K562 (cell line): ENCODE results near the gene NFATC3. TPM values are rescaled to one million over a fixed set of nuclear protein-coding genes. Genes with fewer than 3 reads are reported as not detected.

Experiments
- ARID1B ChIP-seq: fragments of 450-650 bp; IDR thresholded peaks from 2 replicates; pipeline ENCODE4 v1.6.1; 2016; ENCODE audit warnings: antibody characterized with exemption, mild to moderate bottlenecking, inconsistent platforms
- EGR1 ChIP-seq: fragments of 450-650 bp; conservative IDR thresholded peaks from 2 replicates; pipeline ENCODE4 v1.6.1; 2017; ENCODE audit warnings: mild to moderate bottlenecking
- ELF1 ChIP-seq: fragments of 200-800 bp; sonication (Bioruptor generic); IDR thresholded peaks from 2 replicates; pipeline ENCODE4 v1.6.1; 2016; ENCODE audit warnings: missing genetic modification characterization, missing compliant biosample characterization
- FOXP1 ChIP-seq: sonication (generic); formaldehyde crosslinking; IDR thresholded peaks from 2 replicates; pipeline ENCODE4 v1.8.0; 2022; ENCODE audit warnings: mild to moderate bottlenecking, missing genetic modification reagents
- HDGF ChIP-seq: fragments of 450-650 bp; IDR thresholded peaks from 2 replicates; pipeline ENCODE4 v1.6.1; 2016
- LCOR ChIP-seq: sonication (generic); formaldehyde crosslinking; IDR thresholded peaks from 2 replicates; pipeline ENCODE4 v1.8.0; 2022; ENCODE audit warnings: mild to moderate bottlenecking, missing genetic modification reagents
- NONO ChIP-seq, 2 experiments: fragments of 200-400 bp in 1 of 2; fragments of 450-650 bp in 1 of 2; formaldehyde crosslinking in 1 of 2; IDR thresholded peaks; 2 replicates each; pipeline ENCODE4 v1.6.1; 2017; ENCODE audit warnings: low read depth in 2 of 2, mild to moderate bottlenecking in 2 of 2, moderate library complexity in 2 of 2, low read length in 1 of 2
- RBM15 ChIP-seq: fragments of 200-400 bp; formaldehyde crosslinking; IDR thresholded peaks from 2 replicates; pipeline ENCODE4 v1.6.1; 2018; ENCODE audit warnings: mild to moderate bottlenecking, low read length, moderate library complexity; ENCODE audit not compliant: insufficient read depth
- RBM22 ChIP-seq: fragments of 200-400 bp; formaldehyde crosslinking; IDR thresholded peaks from 2 replicates; pipeline ENCODE4 v1.6.1; 2018; ENCODE audit warnings: low read length, low read depth; ENCODE audit not compliant: poor library complexity, severe bottlenecking
- RCOR1 ChIP-seq, 2 experiments: IDR thresholded peaks; 2 replicates each; pipeline ENCODE4 v1.6.1; 2012; ENCODE audit warnings: low read depth in 2 of 2, low read length in 2 of 2, borderline replicate concordance in 1 of 2, improper control_type of control experiment in 1 of 2
- SMARCE1 ChIP-seq: fragments of 450-650 bp; IDR thresholded peaks from 2 replicates; pipeline ENCODE4 v1.7.1; 2016; ENCODE audit warnings: mild to moderate bottlenecking
- SRSF3 ChIP-seq: fragments of 200-400 bp; formaldehyde crosslinking; IDR thresholded peaks from 2 replicates; pipeline ENCODE4 v1.6.1; 2016; ENCODE audit warnings: mild to moderate bottlenecking, low read length, moderate library complexity; ENCODE audit not compliant: insufficient read depth
- TBP ChIP-seq: optimal IDR thresholded peaks from 2 replicates; pipeline ENCODE3; 2011; ENCODE audit warnings: low read depth, low read length, improper control_type of control experiment
- TCF7 ChIP-seq: sonication (generic); IDR thresholded peaks from 2 replicates; pipeline ENCODE4 v1.6.1; 2016; ENCODE audit warnings: antibody characterized with exemption, borderline replicate concordance
- THAP7 ChIP-seq: fragments of 250-450 bp; sonication (Bioruptor Pico); IDR thresholded peaks from 2 replicates; pipeline ENCODE4 v1.5.0; 2021
- WHSC1 ChIP-seq: IDR thresholded peaks from one replicate; pipeline ENCODE4 v1.6.1; 2012; ENCODE audit warnings: low read length, control low read depth, inconsistent platforms
- XRCC4 ChIP-seq: IDR thresholded peaks from one replicate; pipeline ENCODE4 v1.6.1; 2011; ENCODE audit not compliant: insufficient read depth, insufficient read length; ENCODE audit errors: extremely low read depth
- ZNF407 ChIP-seq: fragments of 450-650 bp; IDR thresholded peaks from 2 replicates; pipeline ENCODE4 v1.6.1; 2016; ENCODE audit warnings: low read depth
- polyA plus RNA-seq, 8 experiments: library from polyadenylated mRNA; depleted of rRNA in 4 of 8; stranded (reverse) in 5 of 8; unstranded in 3 of 8; fragments of >200 nt; fragmentation: Nextera tagmentation in 2 of 8; fragmentation: Illumina TruSeq in 1 of 8; extraction: Ambion mirVana in 2 of 8; extraction: Trizol in 1 of 8; gene quantifications; 2 replicates each; pipeline versions ENCODE4 v1.2.1 to v1.2.3, GENCODE V29; 2011 to 2014; ENCODE audit warnings: inconsistent platforms in 1 of 8, missing spikeins in 1 of 8
- total RNA-seq, 7 experiments: library from RNA; depleted of rRNA in 6 of 7; stranded (reverse); fragments of >200 nt in 6 of 7; fragmentation: Illumina TruSeq in 2 of 7; extraction: Trizol in 2 of 7; gene quantifications; 2 replicates each; pipeline versions ENCODE4 v1.2.1 to v1.2.3, GENCODE V29; 2011 to 2021; ENCODE audit warnings: low replicate concordance in 1 of 7

NFATC3 gene
- total and polyA plus RNA-seq, 9 of the 15 experiments (the other 6 are each of a cell fraction or from before 2014, with no cell fraction given) = 15.7 to 98.4 (median 59.4) TPM

- TF ChIP-seq SMARCE1 (no peak), TCF7 (no peak), SRSF3 (no peak), NONO (IDR thresholded peaks at IDR 0.05; ENCODE audit: low read depth in 2 of 2, low read length in 1 of 2) (no peak), XRCC4 (no peak), LCOR (CRISPR knock-in tag) (peak; percentile 31; the same call in 1 of the 2 replicates), THAP7 (CRISPR knock-in tag) (no peak), ZNF407 (no peak), RBM15 (no peak), HDGF (no peak), EGR1 (peak; percentile 99), RCOR1 (IDR thresholded peaks at IDR 0.05; ENCODE audit: borderline replicate concordance in 1 of 2, low read depth in 2 of 2, low read length in 2 of 2) (0 out of 4 replicates have a peak, but pooled peaks of 1 of the 2 experiments have one; percentile 32), WHSC1 (no peak), ARID1B (0 out of 2 replicates have a peak, but pooled peaks have one; percentile 46), TBP (peak; percentile 8), ELF1 (tag) (peak; percentile 81), RBM22 (peak; percentile 48), FOXP1 (CRISPR knock-in tag) (peak; percentile 72; the same call in 1 of the 2 replicates)
These were observed 160.0 kb downstream of the NFATC3 start, which contains the start of gene PLA2G15 (continued) for GRCh38 chr16:68244903-68245853.
